DOHH2 (cell line): ENCODE measurements around the gene MCM6.

Source experiments
- H3F3A ChIP-seq: fragments of 200-600 bp; sonication (generic), shearing (Covaris generic); 2 replicates; pipeline ENCODE4 v1.6.0; 2016; ENCODE audit warnings: antibody characterized with exemption, mild to moderate bottlenecking; ENCODE audit not compliant: control insufficient read depth, insufficient read depth
- H3K27ac ChIP-seq: fragments of 200-600 bp; sonication (generic); 2 replicates; pipeline ENCODE4 v1.5.1; 2014; ENCODE audit warnings: low read depth, mild to moderate bottlenecking, low read length, moderate library complexity
- H3K27me3 ChIP-seq: fragments of 200-600 bp; sonication (generic); 2 replicates; pipeline ENCODE4 v1.6.1; 2014; ENCODE audit warnings: mild to moderate bottlenecking, low read length, mixed read lengths; ENCODE audit not compliant: control insufficient read depth
- H3K36me3 ChIP-seq: fragments of 200-600 bp; sonication (generic); 2 replicates; pipeline ENCODE4 v1.6.1; 2014; ENCODE audit warnings: mild to moderate bottlenecking, low read length, moderate library complexity, mixed read lengths; ENCODE audit not compliant: control insufficient read depth
- H3K4me1 ChIP-seq: fragments of 200-600 bp; sonication (generic); 2 replicates; pipeline ENCODE4 v1.6.1; 2014; ENCODE audit warnings: mild to moderate bottlenecking, low read length, mixed read lengths; ENCODE audit not compliant: control insufficient read depth
- H3K4me2 ChIP-seq: fragments of 200-600 bp; sonication (generic); 2 replicates; pipeline ENCODE4 v1.6.0; 2014; ENCODE audit warnings: mild to moderate bottlenecking, low read length, moderate library complexity
- H3K4me3 ChIP-seq: fragments of 200-600 bp; sonication (generic); 2 replicates; pipeline ENCODE4 v1.5.1; 2014; ENCODE audit warnings: mild to moderate bottlenecking, low read length, mixed read lengths
- H3K79me2 ChIP-seq: fragments of 200-600 bp; sonication (generic); 2 replicates; pipeline ENCODE4 v1.6.1; 2014; ENCODE audit warnings: mild to moderate bottlenecking, low read length, mixed read lengths; ENCODE audit not compliant: control insufficient read depth
- H3K9me2 ChIP-seq: fragments of 200-600 bp; sonication (generic); replicated peaks from 2 replicates; pipeline ENCODE4 v1.6.1; 2014; ENCODE audit warnings: mild to moderate bottlenecking, low read length, mixed read lengths; ENCODE audit not compliant: control insufficient read depth
- H3K9me3 ChIP-seq: fragments of 200-600 bp; sonication (generic); 2 replicates; pipeline ENCODE4 v1.6.1; 2014; ENCODE audit warnings: antibody characterized with exemption, low read length, mixed read lengths; ENCODE audit not compliant: control insufficient read depth, insufficient read depth
- H4K20me1 ChIP-seq: fragments of 200-600 bp; sonication (generic); 2 replicates; pipeline ENCODE4 v1.6.0; 2014; ENCODE audit warnings: low read depth, mild to moderate bottlenecking, antibody characterized with exemption, low read length, moderate library complexity; ENCODE audit not compliant: control insufficient read depth, insufficient read depth
- EZH2phosphoT487 ChIP-seq: fragments of 200-600 bp; sonication (generic); IDR thresholded peaks from 2 replicates; pipeline ENCODE4 v1.6.1; 2017; ENCODE audit warnings: borderline replicate concordance, mild to moderate bottlenecking, antibody characterized with exemption, low read length, moderate library complexity, mixed read lengths
- TF ChIP-seq, protein P1 (sequence below): fragments of 200-600 bp; sonication (generic); IDR thresholded peaks from one replicate; pipeline ENCODE4 v1.5.1; 2014; ENCODE audit warnings: antibody characterized with exemption, mild to moderate bottlenecking, low read depth, low read length; ENCODE audit not compliant: poor library complexity, severe bottlenecking

The MCM6 gene

DNA sequence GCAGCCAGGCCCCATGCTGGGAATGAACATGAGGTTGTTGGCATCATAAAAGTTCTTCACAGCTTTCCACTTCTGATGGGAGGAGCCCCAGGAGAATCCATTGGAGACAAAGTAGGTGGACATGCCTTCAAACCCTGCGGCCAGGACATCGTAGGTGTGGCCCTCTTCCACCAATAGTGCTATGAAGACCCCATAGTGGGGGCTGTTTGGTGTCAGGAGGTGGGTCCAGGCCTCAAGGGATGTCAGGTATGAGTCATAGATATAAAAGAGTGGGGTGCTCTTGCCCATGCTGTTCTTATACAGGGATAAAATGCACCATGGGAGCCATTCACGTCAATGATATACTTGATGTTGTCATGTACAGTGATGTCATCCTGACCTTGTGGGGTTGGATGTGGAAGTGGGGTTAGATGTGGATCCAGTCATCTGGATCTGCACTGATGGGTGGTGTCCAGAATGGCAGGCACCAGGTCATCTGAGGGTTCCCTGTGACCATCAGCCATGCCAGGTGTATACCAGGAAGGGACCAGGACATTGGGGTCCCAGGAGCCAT lies 22.1 kb upstream of the MCM6 start:
- H3K36me3 ChIP-seq: no peaks in the 10 kb centered on the region
- H3K4me3 ChIP-seq: no peak overlapping the region
- H3K9me2 ChIP-seq: no peaks in the 10 kb centered on the region
- peaks cover 22% of the 10 kb centered on the region for H3K4me1 ChIP-seq
- no peaks in the 10 kb centered on the region for H3K79me2 ChIP-seq
- no peak overlapping the region for H3K4me2 ChIP-seq
- TF ChIP-seq, protein P1, sequence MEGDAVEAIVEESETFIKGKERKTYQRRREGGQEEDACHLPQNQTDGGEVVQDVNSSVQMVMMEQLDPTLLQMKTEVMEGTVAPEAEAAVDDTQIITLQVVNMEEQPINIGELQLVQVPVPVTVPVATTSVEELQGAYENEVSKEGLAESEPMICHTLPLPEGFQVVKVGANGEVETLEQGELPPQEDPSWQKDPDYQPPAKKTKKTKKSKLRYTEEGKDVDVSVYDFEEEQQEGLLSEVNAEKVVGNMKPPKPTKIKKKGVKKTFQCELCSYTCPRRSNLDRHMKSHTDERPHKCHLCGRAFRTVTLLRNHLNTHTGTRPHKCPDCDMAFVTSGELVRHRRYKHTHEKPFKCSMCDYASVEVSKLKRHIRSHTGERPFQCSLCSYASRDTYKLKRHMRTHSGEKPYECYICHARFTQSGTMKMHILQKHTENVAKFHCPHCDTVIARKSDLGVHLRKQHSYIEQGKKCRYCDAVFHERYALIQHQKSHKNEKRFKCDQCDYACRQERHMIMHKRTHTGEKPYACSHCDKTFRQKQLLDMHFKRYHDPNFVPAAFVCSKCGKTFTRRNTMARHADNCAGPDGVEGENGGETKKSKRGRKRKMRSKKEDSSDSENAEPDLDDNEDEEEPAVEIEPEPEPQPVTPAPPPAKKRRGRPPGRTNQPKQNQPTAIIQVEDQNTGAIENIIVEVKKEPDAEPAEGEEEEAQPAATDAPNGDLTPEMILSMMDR: no peak
- H3K27me3 ChIP-seq: no peaks in the 10 kb centered on the region
- H3K9me3 ChIP-seq: no peaks in the 10 kb centered on the region
- no peak overlapping the region for H3K27ac ChIP-seq
- H3F3A ChIP-seq: no peaks in the 10 kb centered on the region
- H4K20me1 ChIP-seq: no peaks in the 10 kb centered on the region

DNA sequence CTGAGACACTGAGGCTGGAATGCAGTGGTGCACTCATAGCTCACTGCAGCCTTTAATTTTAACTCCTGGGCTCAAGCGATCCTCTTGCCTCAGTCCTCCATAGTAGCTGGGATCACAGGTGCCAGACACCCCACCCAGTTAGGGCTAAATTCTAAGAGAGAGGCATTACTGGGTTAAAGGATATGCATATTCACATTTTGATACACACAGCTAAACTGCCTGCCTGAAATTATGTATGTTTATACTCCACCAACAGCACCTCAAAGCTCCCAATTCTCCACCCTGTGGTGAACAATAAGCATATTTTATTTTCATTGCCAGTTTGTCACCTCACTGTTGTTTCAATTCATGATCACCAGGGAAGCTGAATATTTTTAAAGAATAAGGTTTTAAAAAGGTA lies 18.7 kb upstream of the MCM6 start:
- H4K20me1 ChIP-seq: no peaks in the 10 kb centered on the region
- peaks cover 17% of the 10 kb centered on the region for H3K4me1 ChIP-seq
- H3K27ac ChIP-seq: no peak overlapping the region
- no peak overlapping the region for H3K4me3 ChIP-seq
- no peaks in the 10 kb centered on the region for H3K9me3 ChIP-seq
- H3F3A ChIP-seq: no peaks in the 10 kb centered on the region
- no peaks in the 10 kb centered on the region for H3K36me3 ChIP-seq
- H3K79me2 ChIP-seq: no peaks in the 10 kb centered on the region
- H3K4me2 ChIP-seq: no peak overlapping the region
- no peaks in the 10 kb centered on the region for H3K9me2 ChIP-seq
- H3K27me3 ChIP-seq: no peaks in the 10 kb centered on the region
- TF ChIP-seq, protein P1: no peak
- TF ChIP-seq EZH2phosphoT487: no peak

DNA sequence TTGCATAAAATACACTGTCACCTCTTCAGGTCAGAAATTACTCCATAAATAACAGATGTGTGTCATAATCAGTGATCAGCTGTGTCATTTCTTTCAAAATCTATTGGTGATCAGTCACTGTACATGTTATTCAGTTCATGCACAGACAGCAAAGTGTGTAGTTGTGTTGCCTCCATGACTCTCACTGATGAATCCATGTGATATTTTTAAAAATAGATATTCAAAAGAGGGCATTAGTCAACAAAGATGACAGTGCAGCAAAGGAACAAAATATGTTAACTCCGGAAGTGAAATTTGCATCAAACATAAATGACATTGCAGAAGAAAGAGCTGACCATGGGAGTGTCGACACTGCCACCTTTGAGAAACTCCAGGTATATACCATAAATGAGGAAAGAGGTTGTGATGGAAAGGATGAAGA lies 17.1 kb upstream of the MCM6 start:
- TF ChIP-seq, protein P1: peak; percentile 20
- no peak for TF ChIP-seq EZH2phosphoT487
- Histone ChIP-seq H3K9me3 (0 out of 2 replicates have a peak, but pooled peaks cover 3% of the 10 kb centered on the region), H3K4me3 (no peak overlapping the region), H3K4me2 (0 out of 2 replicates have a peak overlapping the region, but pooled peaks have one; percentile 0), H3K36me3 (no peaks in the 10 kb centered on the region), H3K79me2 (no peaks in the 10 kb centered on the region), H4K20me1 (no peaks in the 10 kb centered on the region), H3F3A (no peaks in the 10 kb centered on the region), H3K27me3 (no peaks in the 10 kb centered on the region), H3K9me2 (no peaks in the 10 kb centered on the region), H3K4me1 (peaks cover 11% of the 10 kb centered on the region), H3K27ac (no peak overlapping the region)
